HepG2 (cell line): ENCODE results near the gene HECTD4. TPM values are rescaled to one million over a fixed set of nuclear protein-coding genes. Genes with fewer than 3 reads are reported as not detected.
A peak's percentile ranks its signal among the peaks of the same experiment; 100 is the strongest.

Experiments used
- ATAC-seq: fragments of 200-7000 bp; cut with Tn5 transposase; 3 replicates; pipeline ENCODE4 v1.9.1; 2020; ENCODE audit warnings: mild to moderate bottlenecking, moderate library complexity
- BruUV-seq: library from RNA; stranded (reverse); fragments of 400-500 nt; replicated peaks from 2 replicates; lab custom pipeline; 2021; lab: Mats Ljungman, UMichigan
- CTCF ChIA-PET: fragments of 300-600 bp; formaldehyde crosslinking; extraction: SDS; loops from one replicate; lab custom pipeline; 2021; ENCODE audit warnings: low total read pairs, inconsistent platforms, low intra/inter-chr PET ratio; lab: Yijun Ruan, JAX
- POLR2A ChIA-PET: fragments of 350-600 bp; sonication (Branson Sonifier 250); formaldehyde crosslinking; loops from one replicate; lab custom pipeline; 2020; ENCODE audit warnings: antibody characterized with exemption, inconsistent platforms; lab: Yijun Ruan, JAX
- DNase-seq: peaks from one replicate; pipeline ENCODE4 v3.0.0-alpha.2; 2015; ENCODE audit warnings: low spot score
- FAIRE-seq: peaks from 3 replicates; lab custom pipeline; 2011; peaks lifted over from hg19 to GRCh38; lab: Jason Lieb, UNC
- H2AFZ ChIP-seq: one replicate; pipeline ENCODE4 v1.6.1; 2011; ENCODE audit warnings: low read length, inconsistent platforms
- H3K27ac ChIP-seq: fragments of 300-600 bp; 3 replicates; pipeline ENCODE4 v1.8.0; 2011; ENCODE audit warnings: mixed run types, mild to moderate bottlenecking, mixed read lengths, low read length, inconsistent platforms; ENCODE audit not compliant: insufficient read depth; ENCODE audit errors: extremely low read length
- H3K27me3 ChIP-seq, 2 experiments: fragments of 200-600 bp in 1 of 2; 2 replicates in 1 of 2; 3 replicates in 1 of 2; pipeline versions ENCODE4 v1.6.0 to v1.8.0; 2011; ENCODE audit warnings: low read length in 2 of 2, mild to moderate bottlenecking in 2 of 2, moderate library complexity in 2 of 2, inconsistent platforms in 1 of 2; ENCODE audit not compliant: insufficient read depth in 2 of 2, control insufficient read depth in 1 of 2
- H3K36me3 ChIP-seq, 2 experiments: fragments of 200-600 bp in 1 of 2; replicated peaks in 1 of 2; 2 replicates in 1 of 2; 3 replicates in 1 of 2; pipeline versions ENCODE4 v1.5.1 to v1.8.0; 2011; ENCODE audit warnings: low read length in 2 of 2, inconsistent platforms in 1 of 2; ENCODE audit not compliant: insufficient read depth in 2 of 2, control insufficient read depth in 1 of 2
- H3K4me1 ChIP-seq: 2 replicates; pipeline ENCODE4 v1.5.1; 2012; ENCODE audit warnings: low read length, inconsistent platforms; ENCODE audit not compliant: insufficient read depth
- H3K4me2 ChIP-seq: 2 replicates; pipeline ENCODE4 v1.6.0; 2011; ENCODE audit warnings: low read depth, low read length, inconsistent platforms
- H3K4me3 ChIP-seq, 3 experiments: fragments of 200-600 bp in 1 of 3; sonication (generic), shearing (Covaris generic) in 1 of 3; replicated peaks in 1 of 3; 2 replicates each; pipeline ENCODE4 v1.5.1; 2011 to 2016; ENCODE audit warnings: low read length in 3 of 3, inconsistent platforms in 2 of 3, low read depth in 2 of 3, mild to moderate bottlenecking in 2 of 3, control low read depth in 1 of 3, mixed read lengths in 1 of 3; ENCODE audit not compliant: insufficient read depth in 1 of 3
- H3K79me2 ChIP-seq: one replicate; pipeline ENCODE4 v1.6.1; 2011; ENCODE audit warnings: low read length, inconsistent platforms; ENCODE audit not compliant: insufficient read depth
- H3K9ac ChIP-seq: 2 replicates; pipeline ENCODE4 v1.6.0; 2011; ENCODE audit warnings: mild to moderate bottlenecking, low read depth, low read length, inconsistent platforms; ENCODE audit not compliant: insufficient read depth
- H3K9me3 ChIP-seq: 2 replicates; pipeline ENCODE4 v1.5.1; 2012; ENCODE audit warnings: mild to moderate bottlenecking, low read length
- H4K20me1 ChIP-seq: 2 replicates; pipeline ENCODE4 v1.6.0; 2011; ENCODE audit warnings: inconsistent platforms, mild to moderate bottlenecking, low read length, moderate library complexity; ENCODE audit not compliant: insufficient read depth
- MAFF ChIP-seq: IDR thresholded peaks from 2 replicates; pipeline ENCODE4 v1.6.1; 2011; ENCODE audit warnings: low read depth, low read length, improper control_type of control experiment
- MAFK ChIP-seq, 2 experiments: IDR thresholded peaks in 1 of 2; conservative IDR thresholded peaks in 1 of 2; 2 replicates each; pipeline ENCODE4 v1.6.1; 2011; ENCODE audit warnings: improper control_type of control experiment in 2 of 2, low read length in 2 of 2
- POLR2AphosphoS5 ChIP-seq: IDR thresholded peaks from 2 replicates; pipeline ENCODE4 v1.6.1; 2012; ENCODE audit warnings: low read depth, low read length
- TARDBP ChIP-seq: sonication (generic); formaldehyde crosslinking; IDR thresholded peaks from 2 replicates; pipeline ENCODE4 v1.8.0; 2022; ENCODE audit warnings: mild to moderate bottlenecking, missing genetic modification reagents
- ZNF263 ChIP-seq: sonication (generic); formaldehyde crosslinking; IDR thresholded peaks from 2 replicates; pipeline ENCODE4 v1.4.0; 2020; ENCODE audit warnings: missing genetic modification reagents
- ZNF430 ChIP-seq: sonication (generic); formaldehyde crosslinking; IDR thresholded peaks from 2 replicates; pipeline ENCODE4 v1.9.0; 2021; ENCODE audit warnings: mild to moderate bottlenecking, missing genetic modification reagents
- WGBS: methylation state at CpG from one replicate; pipeline ENCODE4 v1.1.6; 2017; ENCODE audit warnings: low lambda C conversion rate; 5-methylcytosine and 5-hydroxymethylcytosine counted together
- in situ Hi-C: cut with HindIII; loops from 2 replicates; pipeline ENCODE4 v1.10.0; 2017; ENCODE audit warnings: low pct_unique_long_range_greater_than_20kb; ENCODE audit not compliant: extremely low pct_ligation_motif_present
- intact Hi-C: fragments of 100-400 bp; cut with micrococcal nuclease; formaldehyde crosslinking; loops from one replicate; pipeline ENCODE4 v1.10.0; 2022; ENCODE audit not compliant: unreplicated experiment
- polyA plus RNA-seq, 8 experiments: library from polyadenylated mRNA; depleted of rRNA in 3 of 8; stranded (reverse) in 7 of 8; unstranded in 1 of 8; fragments of >200 nt; fragmentation: Illumina TruSeq in 4 of 8; extraction: Trizol in 4 of 8; gene quantifications; 2 replicates each; pipeline versions ENCODE4 v1.2.1 to v1.2.3, GENCODE V29; 2011 to 2016; ENCODE audit warnings: low read depth in 4 of 8, missing spikeins in 1 of 8, mixed read lengths in 1 of 8; ENCODE audit not compliant: insufficient read depth in 1 of 8
- total RNA-seq, 5 experiments: library from RNA; depleted of rRNA; stranded (reverse); fragments of >200 nt; fragmentation: Illumina TruSeq; extraction: Trizol; gene quantifications; 2 replicates each; pipeline ENCODE4 v1.2.3, GENCODE V29; 2016; ENCODE audit warnings: low read depth in 1 of 5
- TF ChIP-seq, protein P1 (sequence below): sonication (generic); formaldehyde crosslinking; IDR thresholded peaks from 2 replicates; pipeline ENCODE4 v1.8.0; 2022; ENCODE audit warnings: mild to moderate bottlenecking, missing genetic modification reagents, moderate library complexity
- TF ChIP-seq, protein P2 (sequence below): sonication (generic); formaldehyde crosslinking; IDR thresholded peaks from 2 replicates; pipeline ENCODE4 v1.4.0; 2020; ENCODE audit warnings: mild to moderate bottlenecking, missing genetic modification reagents

HECTD4 gene
- total and polyA plus RNA-seq, 2 of the 13 experiments (the other 11 are each of a cell fraction or from before 2014, with no cell fraction given) = 9.0 to 11.4 TPM

DNA sequence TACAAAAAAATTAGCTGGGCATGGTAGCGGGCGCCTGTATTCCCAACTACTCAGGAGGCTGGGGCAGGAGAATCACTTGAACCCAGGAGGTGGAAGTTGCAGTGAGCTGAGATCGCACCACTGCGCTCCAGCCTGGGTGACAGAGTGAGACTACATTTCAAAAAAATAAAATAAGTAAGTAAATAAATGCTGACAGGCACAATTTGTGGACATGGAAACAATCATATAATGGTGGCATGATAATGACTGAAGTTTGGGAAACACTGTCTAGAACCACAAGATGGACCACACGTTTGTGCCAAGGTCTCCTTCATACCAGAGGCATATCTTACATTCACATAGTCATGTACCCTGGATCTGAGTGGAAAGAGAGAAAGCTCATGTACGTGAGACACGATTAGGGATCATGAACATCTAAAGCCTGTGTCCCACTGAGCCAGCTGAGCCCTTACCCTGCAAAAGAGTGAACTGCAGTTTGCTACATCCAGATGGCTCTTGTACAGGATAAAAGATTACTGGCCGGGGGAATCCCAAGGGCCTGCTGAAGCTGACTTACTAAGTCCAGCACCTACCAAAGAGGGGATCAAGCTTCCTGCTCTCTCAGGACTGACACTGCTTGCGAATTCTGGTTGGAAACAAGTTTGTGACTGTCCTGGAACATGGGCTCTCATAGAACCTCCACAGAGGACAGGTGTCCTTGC lies 194.0 kb downstream of the HECTD4 start:
- Histone ChIP-seq H3K4me2 (no peak overlapping the region), H3K9me3 (no peaks in the 10 kb centered on the region), H3K27ac (no peak overlapping the region), H3K36me3 (peaks cover 6 to 30% of the 10 kb centered on the region in 2 experiments; a peak in 4 of 5 replicates), H3K79me2 (no peaks in the 10 kb centered on the region), H4K20me1 (no peaks in the 10 kb centered on the region), H3K4me3 (no peak overlapping the region), H3K4me1 (peaks cover 13% of the 10 kb centered on the region)
- in situ Hi-C loops (no loop called here), intact Hi-C loops (no loop called here)
- 97% methylated on average over 7 of the region's 9 CpGs for WGBS
- ChIA-PET CTCF (no interaction called here), POLR2A (no interaction called here)
- no TSS peak for BruUV-seq
- no peak for ATAC-seq
- TF ChIP-seq TARDBP (CRISPR knock-in tag) (no peak), ZNF430 (CRISPR knock-in tag) (no peak), ZNF263 (CRISPR knock-in tag) (no peak), MAFK (conservative IDR thresholded peaks at IDR 0.05 in 1 of 2, IDR thresholded peaks at IDR 0.05 in 1 of 2; ENCODE audit: low read length in 2 of 2) (peak; percentile 79 to 87), MAFF (peak; percentile 78), POLR2AphosphoS5 (no peak)
- TF ChIP-seq, protein P1, sequence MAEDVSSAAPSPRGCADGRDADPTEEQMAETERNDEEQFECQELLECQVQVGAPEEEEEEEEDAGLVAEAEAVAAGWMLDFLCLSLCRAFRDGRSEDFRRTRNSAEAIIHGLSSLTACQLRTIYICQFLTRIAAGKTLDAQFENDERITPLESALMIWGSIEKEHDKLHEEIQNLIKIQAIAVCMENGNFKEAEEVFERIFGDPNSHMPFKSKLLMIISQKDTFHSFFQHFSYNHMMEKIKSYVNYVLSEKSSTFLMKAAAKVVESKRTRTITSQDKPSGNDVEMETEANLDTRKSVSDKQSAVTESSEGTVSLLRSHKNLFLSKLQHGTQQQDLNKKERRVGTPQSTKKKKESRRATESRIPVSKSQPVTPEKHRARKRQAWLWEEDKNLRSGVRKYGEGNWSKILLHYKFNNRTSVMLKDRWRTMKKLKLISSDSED (CRISPR knock-in tag) = no peak
- TF ChIP-seq, protein P2, sequence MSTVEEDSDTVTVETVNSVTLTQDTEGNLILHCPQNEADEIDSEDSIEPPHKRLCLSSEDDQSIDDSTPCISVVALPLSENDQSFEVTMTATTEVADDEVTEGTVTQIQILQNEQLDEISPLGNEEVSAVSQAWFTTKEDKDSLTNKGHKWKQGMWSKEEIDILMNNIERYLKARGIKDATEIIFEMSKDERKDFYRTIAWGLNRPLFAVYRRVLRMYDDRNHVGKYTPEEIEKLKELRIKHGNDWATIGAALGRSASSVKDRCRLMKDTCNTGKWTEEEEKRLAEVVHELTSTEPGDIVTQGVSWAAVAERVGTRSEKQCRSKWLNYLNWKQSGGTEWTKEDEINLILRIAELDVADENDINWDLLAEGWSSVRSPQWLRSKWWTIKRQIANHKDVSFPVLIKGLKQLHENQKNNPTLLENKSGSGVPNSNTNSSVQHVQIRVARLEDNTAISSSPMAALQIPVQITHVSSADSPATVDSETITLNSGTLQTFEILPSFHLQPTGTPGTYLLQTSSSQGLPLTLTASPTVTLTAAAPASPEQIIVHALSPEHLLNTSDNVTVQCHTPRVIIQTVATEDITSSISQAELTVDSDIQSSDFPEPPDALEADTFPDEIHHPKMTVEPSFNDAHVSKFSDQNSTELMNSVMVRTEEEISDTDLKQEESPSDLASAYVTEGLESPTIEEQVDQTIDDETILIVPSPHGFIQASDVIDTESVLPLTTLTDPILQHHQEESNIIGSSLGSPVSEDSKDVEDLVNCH = no peak
- TF ChIP-seq, all 625 proteins: peak for 2
- Histone ChIP-seq H3K9ac (no peak overlapping the region), H2AFZ (no peak overlapping the region), H3K27me3 (no peaks in the 10 kb centered on the region)
- no peak for FAIRE-seq
- no peak for DNase-seq
